IMR-90 (cell line): Measurements from ENCODE around the gene TREH. TPM values are rescaled to one million over a fixed set of nuclear protein-coding genes. Genes with fewer than 3 reads are reported as not detected.

Experiments used
- ATAC-seq: fragments of 200-7000 bp; cut with Tn5 transposase; 2 replicates; pipeline ENCODE4 v1.9.1; 2020; ENCODE audit warnings: low read depth, mild to moderate bottlenecking, moderate library complexity
- BruUV-seq: library from RNA; stranded (reverse); fragments of 400-500 nt; replicated peaks from 2 replicates; lab custom pipeline; 2021; lab: Mats Ljungman, UMichigan
- CTCF ChIA-PET: fragments of 300-600 bp; formaldehyde crosslinking; extraction: SDS; loops from one replicate; lab custom pipeline; 2021; ENCODE audit warnings: antibody characterized with exemption; lab: Yijun Ruan, JAX
- POLR2A ChIA-PET: fragments of 300-600 bp; sonication (Branson Sonifier 250); formaldehyde crosslinking; loops from one replicate; lab custom pipeline; 2022; ENCODE audit warnings: antibody characterized with exemption; ENCODE audit not compliant: unreplicated experiment; lab: Charles Lee
- DNase-seq: peaks from one replicate; pipeline ENCODE4 v3.0.0; 2013
- H2AFZ ChIP-seq: replicated peaks from 2 replicates; pipeline ENCODE3; 2013; ENCODE audit warnings: low read length, mild to moderate bottlenecking; ENCODE audit not compliant: poor library complexity
- H2AK5ac ChIP-seq: 2 replicates; pipeline ENCODE4 v1.6.1; 2013; ENCODE audit warnings: low read depth, low read length, inconsistent platforms
- H2AK9ac ChIP-seq: replicated peaks from 2 replicates; pipeline ENCODE3; 2013; ENCODE audit warnings: mild to moderate bottlenecking, low read depth, low read length, moderate library complexity; ENCODE audit not compliant: poor library complexity
- H2BK120ac ChIP-seq: 2 replicates; pipeline ENCODE4 v1.6.1; 2013; ENCODE audit warnings: low read depth, low read length, inconsistent platforms
- H2BK15ac ChIP-seq: 3 replicates; pipeline ENCODE4 v1.6.1; 2013; ENCODE audit warnings: low read depth, low read length, inconsistent platforms
- H2BK20ac ChIP-seq: 2 replicates; pipeline ENCODE4 v1.6.1; 2013; ENCODE audit warnings: low read depth, mild to moderate bottlenecking, inconsistent platforms, low read length, moderate library complexity
- H2BK5ac ChIP-seq: 2 replicates; pipeline ENCODE4 v1.6.1; 2013; ENCODE audit warnings: mild to moderate bottlenecking, low read depth, low read length, inconsistent platforms; ENCODE audit not compliant: poor library complexity, severe bottlenecking
- H3K14ac ChIP-seq: replicated peaks from 2 replicates; pipeline ENCODE4 v1.6.1; 2013; ENCODE audit warnings: low read depth, low read length, inconsistent platforms
- H3K18ac ChIP-seq: 2 replicates; pipeline ENCODE4 v1.6.1; 2013; ENCODE audit warnings: low read depth, low read length, control low read depth
- H3K23ac ChIP-seq: 2 replicates; pipeline ENCODE4 v1.6.1; 2013; ENCODE audit warnings: low read depth, low read length, inconsistent platforms
- H3K27ac ChIP-seq: 2 replicates; pipeline ENCODE4 v1.5.1; 2013; ENCODE audit warnings: mild to moderate bottlenecking, control low read depth, low read length; ENCODE audit not compliant: insufficient read depth
- H3K27me3 ChIP-seq: 2 replicates; pipeline ENCODE4 v1.6.1; 2013; ENCODE audit warnings: low read length; ENCODE audit not compliant: control insufficient read depth, insufficient read depth
- H3K36me3 ChIP-seq: 2 replicates; pipeline ENCODE4 v1.6.1; 2013; ENCODE audit warnings: low read length, mixed read lengths; ENCODE audit not compliant: control insufficient read depth, insufficient read depth
- H3K4ac ChIP-seq: 2 replicates; pipeline ENCODE4 v1.6.1; 2013; ENCODE audit warnings: low read depth, low read length, inconsistent platforms
- H3K4me1 ChIP-seq: 2 replicates; pipeline ENCODE4 v1.6.1; 2013; ENCODE audit warnings: low read length, mixed read lengths; ENCODE audit not compliant: control insufficient read depth, insufficient read depth
- H3K4me2 ChIP-seq: 2 replicates; pipeline ENCODE4 v1.6.1; 2013; ENCODE audit warnings: low read depth, mild to moderate bottlenecking, control low read depth, low read length, moderate library complexity
- H3K4me3 ChIP-seq: 2 replicates; pipeline ENCODE4 v1.5.1; 2013; ENCODE audit warnings: low read depth, mild to moderate bottlenecking, control low read depth, low read length, moderate library complexity; ENCODE audit not compliant: insufficient read depth
- H3K56ac ChIP-seq: 2 replicates; pipeline ENCODE4 v1.6.1; 2013; ENCODE audit warnings: low read length, inconsistent platforms; ENCODE audit not compliant: insufficient read depth; ENCODE audit errors: extremely low read depth
- H3K79me1 ChIP-seq, 2 experiments: 2 replicates each; pipeline ENCODE4 v1.6.1; 2013; ENCODE audit warnings: low read length in 2 of 2, inconsistent platforms in 1 of 2, low read depth in 1 of 2
- H3K9ac ChIP-seq: 2 replicates; pipeline ENCODE4 v1.6.1; 2013; ENCODE audit warnings: low read depth, low read length, control low read depth
- H3K9me1 ChIP-seq: 2 replicates; pipeline ENCODE4 v1.6.1; 2013; ENCODE audit warnings: low read length, inconsistent platforms; ENCODE audit not compliant: insufficient read depth
- H3K9me3 ChIP-seq: 2 replicates; pipeline ENCODE4 v1.6.1; 2013; ENCODE audit warnings: low read length; ENCODE audit not compliant: control insufficient read depth, insufficient read depth
- H4K20me1 ChIP-seq: 2 replicates; pipeline ENCODE4 v1.6.1; 2013; ENCODE audit warnings: low read length, inconsistent platforms; ENCODE audit not compliant: insufficient read depth
- H4K5ac ChIP-seq: 2 replicates; pipeline ENCODE4 v1.6.1; 2013; ENCODE audit warnings: mild to moderate bottlenecking, low read depth, low read length, control low read depth
- H4K8ac ChIP-seq, 2 experiments: 2 replicates each; pipeline ENCODE4 v1.6.1; 2013; ENCODE audit warnings: low read depth in 2 of 2, low read length in 2 of 2, control low read depth in 1 of 2, inconsistent platforms in 1 of 2
- H4K91ac ChIP-seq: 2 replicates; pipeline ENCODE4 v1.6.1; 2013; ENCODE audit warnings: low read depth, low read length, inconsistent platforms; ENCODE audit not compliant: insufficient read depth
- BHLHE40 ChIP-seq: fragments of 150-350 bp; IDR thresholded peaks from 2 replicates; pipeline ENCODE4 v1.6.1; 2016; ENCODE audit warnings: mild to moderate bottlenecking, low read depth, low read length
- CEBPB ChIP-seq: IDR thresholded peaks from 2 replicates; pipeline ENCODE4 v1.6.1; 2012; ENCODE audit warnings: low read depth, low read length, improper control_type of control experiment
- CHD1 ChIP-seq: IDR thresholded peaks from 2 replicates; pipeline ENCODE4 v1.6.1; 2012; ENCODE audit warnings: low read depth, low read length, improper control_type of control experiment
- ELK1 ChIP-seq: fragments of 150-350 bp; IDR thresholded peaks from 2 replicates; pipeline ENCODE4 v1.6.1; 2016; ENCODE audit warnings: low read depth, mild to moderate bottlenecking, low read length, moderate library complexity, borderline replicate concordance
- FOS ChIP-seq: fragments of 150-350 bp; IDR thresholded peaks from 2 replicates; pipeline ENCODE4 v1.6.1; 2016; ENCODE audit warnings: low read depth, low read length
- MAFK ChIP-seq: IDR thresholded peaks from 2 replicates; pipeline ENCODE4 v1.6.1; 2012; ENCODE audit warnings: low read depth, low read length, improper control_type of control experiment
- MAZ ChIP-seq: IDR thresholded peaks from 2 replicates; pipeline ENCODE4 v1.6.1; 2012; ENCODE audit warnings: low read depth, mild to moderate bottlenecking, low read length, improper control_type of control experiment, moderate library complexity, borderline replicate concordance
- MXI1 ChIP-seq: IDR thresholded peaks from 2 replicates; pipeline ENCODE4 v1.6.1; 2012; ENCODE audit warnings: low read depth, mild to moderate bottlenecking, low read length, moderate library complexity, borderline replicate concordance
- NFE2L2 ChIP-seq: fragments of 150-350 bp; IDR thresholded peaks from 2 replicates; pipeline ENCODE4 v1.6.1; 2016; ENCODE audit warnings: low read depth, mild to moderate bottlenecking, low read length
- POLR2A ChIP-seq: IDR thresholded peaks from 2 replicates; pipeline ENCODE4 v1.6.1; 2012; ENCODE audit warnings: mild to moderate bottlenecking, low read depth, low read length
- RAD21 ChIP-seq: IDR thresholded peaks from 2 replicates; pipeline ENCODE4 v1.6.1; 2012; ENCODE audit warnings: low read length, improper control_type of control experiment
- RCOR1 ChIP-seq: IDR thresholded peaks from 2 replicates; pipeline ENCODE4 v1.6.1; 2012; ENCODE audit warnings: mild to moderate bottlenecking, low read length, improper control_type of control experiment; ENCODE audit not compliant: insufficient replicate concordance
- RFX5 ChIP-seq: IDR thresholded peaks from 2 replicates; pipeline ENCODE4 v1.8.0; 2012; ENCODE audit warnings: low read depth, mild to moderate bottlenecking, low read length, moderate library complexity
- SMC3 ChIP-seq: fragments of 150-350 bp; IDR thresholded peaks from 2 replicates; pipeline ENCODE4 v1.6.1; 2016; ENCODE audit warnings: low read depth, mild to moderate bottlenecking, antibody characterized with exemption, low read length, moderate library complexity
- WGBS, 2 experiments: methylation state at CpG; one replicate each; pipeline versions ENCODE4 v1.1.5 to v1.1.7; 2013; ENCODE audit warnings: missing lambda C conversion rate in 2 of 2; ENCODE audit not compliant: insufficient read length in 1 of 2; ENCODE audit errors: extremely low coverage in 2 of 2; 5-methylcytosine and 5-hydroxymethylcytosine counted together
- dilution Hi-C: fragments of 300-500 bp; cut with HindIII; formaldehyde crosslinking; loops from one replicate; pipeline ENCODE4 v1.14.3; 2018; ENCODE audit warnings: low sequenced_read_pairs; ENCODE audit not compliant: unreplicated experiment
- in situ Hi-C: fragments of 300-500 bp; cut with MboI; formaldehyde crosslinking; loops from 3 replicates; pipeline ENCODE4 v1.14.3; 2019; ENCODE audit warnings: low sequenced_read_pairs, inconsistent platforms, mixed read lengths
- intact Hi-C: fragments of 100-400 bp; cut with micrococcal nuclease; formaldehyde crosslinking; loops from 2 replicates; pipeline ENCODE4 v1.10.0; 2022
- polyA plus RNA-seq, 3 experiments: library from polyadenylated mRNA; depleted of rRNA; stranded (reverse); fragments of >200 nt; gene quantifications; 2 replicates each; pipeline ENCODE4 v1.2.3, GENCODE V29; 2012; ENCODE audit warnings: low replicate concordance in 1 of 3
- total RNA-seq: library from RNA; depleted of rRNA; stranded (reverse); fragments of >200 nt; gene quantifications from 2 replicates; pipeline ENCODE4 v1.2.3, GENCODE V29; 2012
- TF ChIP-seq, protein P1 (sequence below): fragments of 150-350 bp; IDR thresholded peaks from 2 replicates; pipeline ENCODE4 v1.6.1; 2017; ENCODE audit warnings: mild to moderate bottlenecking, antibody characterized with exemption, low read length, low read depth
- TF ChIP-seq, protein P2 (sequence below): conservative IDR thresholded peaks from 2 replicates; pipeline ENCODE4 v1.5.1; 2012; ENCODE audit warnings: mild to moderate bottlenecking, low read depth, low read length, improper control_type of control experiment

The TREH gene
- total and polyA plus RNA-seq, 2 of the 4 experiments (the other 2 are of a cell fraction), result not detected

DNA sequence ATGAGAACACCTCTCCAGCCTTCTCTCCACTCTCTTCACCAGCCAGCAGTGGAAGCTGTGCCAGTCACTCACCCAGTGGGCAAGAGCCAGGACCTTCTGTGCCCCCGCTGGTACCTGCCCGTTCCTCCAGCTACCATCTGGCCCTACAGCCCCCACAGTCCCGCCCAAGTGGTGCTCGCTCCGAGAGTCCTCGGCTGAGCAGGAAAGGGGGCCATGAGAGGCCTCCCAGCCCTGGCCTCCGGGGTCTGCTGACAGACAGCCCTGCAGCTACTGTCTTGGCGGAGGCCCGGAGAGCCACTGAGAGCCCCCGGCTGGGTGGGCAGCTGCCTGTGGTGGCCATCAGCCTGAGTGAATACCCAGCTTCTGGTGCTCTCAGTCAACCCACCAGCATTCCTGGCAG is 51.9 kb downstream of the TREH start:
- H4K91ac ChIP-seq, result no peak overlapping the region
- H3K9me3 ChIP-seq, result no peaks in the 10 kb centered on the region
- DNase-seq (no peak), ATAC-seq (no peak)
- H3K23ac ChIP-seq, result no peak overlapping the region
- H3K27me3 ChIP-seq, result no peaks in the 10 kb centered on the region
- H2BK20ac ChIP-seq, result no peak overlapping the region
- H3K4me3 ChIP-seq, result no peak overlapping the region
- no peak overlapping the region for H4K5ac ChIP-seq
- H3K79me1 ChIP-seq, result peaks cover 37 to 92% of the 10 kb centered on the region in 2 experiments
- POLR2A ChIA-PET, result no interaction called here
- peaks cover 28% of the 10 kb centered on the region for H3K9me1 ChIP-seq
- TSS peak; percentile 58 for BruUV-seq
- dilution Hi-C loops, result no loop called here
- 84% methylated on average over 8 of the region's 10 CpGs; no CpG with 5 or more reads in 1 of the 2 experiments for WGBS, 2 experiments
- no peak overlapping the region for H2AK5ac ChIP-seq
- intact Hi-C loops, result no loop called here
- in situ Hi-C loops, result no loop called here
- H2BK5ac ChIP-seq, result no peak overlapping the region
- H2BK15ac ChIP-seq, result no peak overlapping the region
- no peak overlapping the region for H3K18ac ChIP-seq
- no peak overlapping the region for H2BK120ac ChIP-seq
- no peak overlapping the region for H2AK9ac ChIP-seq
- CTCF ChIA-PET, result no interaction called here
- H3K4me1 ChIP-seq, result peaks cover 11% of the 10 kb centered on the region
- no peak overlapping the region for H3K9ac ChIP-seq
- no peak overlapping the region for H2AFZ ChIP-seq
- H3K14ac ChIP-seq, result no peak overlapping the region
- H3K36me3 ChIP-seq, result peaks cover 74% of the 10 kb centered on the region
- no peak overlapping the region for H3K27ac ChIP-seq
- H4K8ac ChIP-seq, result no peak overlapping the region
- H3K4ac ChIP-seq, result no peak overlapping the region
- peaks cover 79% of the 10 kb centered on the region for H4K20me1 ChIP-seq
- H3K56ac ChIP-seq, result no peak overlapping the region
- TF ChIP-seq, protein P1, sequence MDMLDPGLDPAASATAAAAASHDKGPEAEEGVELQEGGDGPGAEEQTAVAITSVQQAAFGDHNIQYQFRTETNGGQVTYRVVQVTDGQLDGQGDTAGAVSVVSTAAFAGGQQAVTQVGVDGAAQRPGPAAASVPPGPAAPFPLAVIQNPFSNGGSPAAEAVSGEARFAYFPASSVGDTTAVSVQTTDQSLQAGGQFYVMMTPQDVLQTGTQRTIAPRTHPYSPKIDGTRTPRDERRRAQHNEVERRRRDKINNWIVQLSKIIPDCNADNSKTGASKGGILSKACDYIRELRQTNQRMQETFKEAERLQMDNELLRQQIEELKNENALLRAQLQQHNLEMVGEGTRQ, result no peak
- TF ChIP-seq RCOR1 (no peak), RFX5 (no peak), MAFK (no peak), CEBPB (no peak), FOS (no peak), SMC3 (no peak), CHD1 (no peak), ELK1 (no peak), MXI1 (no peak), MAZ (no peak), POLR2A (no peak), NFE2L2 (no peak), BHLHE40 (no peak), RAD21 (no peak)
- TF ChIP-seq, protein P2, sequence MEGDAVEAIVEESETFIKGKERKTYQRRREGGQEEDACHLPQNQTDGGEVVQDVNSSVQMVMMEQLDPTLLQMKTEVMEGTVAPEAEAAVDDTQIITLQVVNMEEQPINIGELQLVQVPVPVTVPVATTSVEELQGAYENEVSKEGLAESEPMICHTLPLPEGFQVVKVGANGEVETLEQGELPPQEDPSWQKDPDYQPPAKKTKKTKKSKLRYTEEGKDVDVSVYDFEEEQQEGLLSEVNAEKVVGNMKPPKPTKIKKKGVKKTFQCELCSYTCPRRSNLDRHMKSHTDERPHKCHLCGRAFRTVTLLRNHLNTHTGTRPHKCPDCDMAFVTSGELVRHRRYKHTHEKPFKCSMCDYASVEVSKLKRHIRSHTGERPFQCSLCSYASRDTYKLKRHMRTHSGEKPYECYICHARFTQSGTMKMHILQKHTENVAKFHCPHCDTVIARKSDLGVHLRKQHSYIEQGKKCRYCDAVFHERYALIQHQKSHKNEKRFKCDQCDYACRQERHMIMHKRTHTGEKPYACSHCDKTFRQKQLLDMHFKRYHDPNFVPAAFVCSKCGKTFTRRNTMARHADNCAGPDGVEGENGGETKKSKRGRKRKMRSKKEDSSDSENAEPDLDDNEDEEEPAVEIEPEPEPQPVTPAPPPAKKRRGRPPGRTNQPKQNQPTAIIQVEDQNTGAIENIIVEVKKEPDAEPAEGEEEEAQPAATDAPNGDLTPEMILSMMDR, result no peak
- no peak overlapping the region for H3K4me2 ChIP-seq
